ENCODE measurements around the gene LBHD1. TPM values are rescaled to one million over a fixed set of nuclear protein-coding genes. Genes with fewer than 3 reads are reported as not detected.
"Not testable (repeated sequence)": the region's sequence is repeated elsewhere in the genome, so short reads cannot be mapped to it uniquely, and the experiment has no call there.

Gene LBHD1
- total RNA-seq, 3 donors from 2014 or later: 17.0 to 22.2 (median 19.2) TPM

- ATAC-seq: no peak
- no peaks in the 10 kb centered on the region for H3K27me3 Mint-ChIP-seq (ENCODE audit: low read depth)
- peaks cover 16% of the 10 kb centered on the region for H3K36me3 Mint-ChIP-seq (ENCODE audit: insufficient read depth)
- H3K4me1 Mint-ChIP-seq (ENCODE audit: low read depth): peaks cover 49% of the 10 kb centered on the region
- H3K9me3 Mint-ChIP-seq: no peaks in the 10 kb centered on the region
- H3K4me3 Mint-ChIP-seq: peak overlapping the region; percentile 90
- DNase-seq: no peak
These were observed 34.8 kb upstream of the LBHD1 start for GRCh38 chr11:62706850-62707247.

- H3K36me3 Mint-ChIP-seq (ENCODE audit: insufficient read depth): peaks cover 16% of the 10 kb centered on the region
- peak overlapping the region; percentile 90 for H3K4me3 Mint-ChIP-seq
- H3K4me1 Mint-ChIP-seq (ENCODE audit: low read depth): peaks cover 49% of the 10 kb centered on the region
- H3K9me3 Mint-ChIP-seq: no peaks in the 10 kb centered on the region
- ATAC-seq (peak; percentile 77 to 78), DNase-seq (peak; percentile 95)
- H3K27me3 Mint-ChIP-seq (ENCODE audit: low read depth): no peaks in the 10 kb centered on the region
These were observed 34.1 kb upstream of the LBHD1 start for GRCh38 chr11:62705880-62706849.

- Mint-ChIP-seq H3K27me3 (ENCODE audit: low read depth) (no peaks in the 10 kb centered on the region), H3K36me3 (ENCODE audit: insufficient read depth) (peaks cover 11% of the 10 kb centered on the region), H3K4me1 (ENCODE audit: low read depth) (peaks cover 45% of the 10 kb centered on the region), H3K9me3 (no peaks in the 10 kb centered on the region), H3K4me3 (peak overlapping the region; percentile 90)
- no peak for ATAC-seq
- DNase-seq: no peak
These were observed 33.3 kb upstream of the LBHD1 start for GRCh38 chr11:62705413-62705812.

- H3K4me1 Mint-ChIP-seq (ENCODE audit: low read depth): peaks cover 32% of the 10 kb centered on the region
- not testable (repeated sequence) for DNase-seq; H3K9me3 Mint-ChIP-seq; H3K27me3 Mint-ChIP-seq (ENCODE audit: low read depth); ATAC-seq; H3K4me3 Mint-ChIP-seq; H3K36me3 Mint-ChIP-seq (ENCODE audit: insufficient read depth)
These were observed 31.9 kb upstream of the LBHD1 start for GRCh38 chr11:62703921-62704320.

DNA sequence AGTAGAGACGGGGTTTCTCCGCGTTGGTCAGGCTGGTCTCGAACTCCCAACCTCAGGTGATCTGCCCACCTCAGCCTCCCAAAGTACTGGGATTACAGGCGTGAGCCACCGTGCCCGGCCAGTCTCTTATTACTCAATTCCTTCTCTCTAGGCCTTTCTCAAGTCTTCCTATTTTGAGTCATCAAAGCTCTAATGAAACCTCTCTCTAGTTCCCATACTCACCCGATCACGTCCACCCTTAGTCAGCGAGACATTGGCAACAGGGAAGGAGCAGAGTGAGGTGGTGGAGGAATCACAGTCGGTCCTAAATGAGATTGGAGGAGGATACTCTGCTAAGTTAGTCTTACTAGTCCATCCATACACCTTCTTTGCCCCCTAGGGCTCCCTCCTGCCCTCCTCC, 30.2 kb upstream of the LBHD1 start:
- Mint-ChIP-seq H3K9me3 (no peaks in the 10 kb centered on the region), H3K4me3 (no peak overlapping the region), H3K36me3 (ENCODE audit: insufficient read depth) (peaks cover 5% of the 10 kb centered on the region), H3K27me3 (ENCODE audit: low read depth) (no peaks in the 10 kb centered on the region), H3K4me1 (ENCODE audit: low read depth) (peaks cover 20% of the 10 kb centered on the region)
- ATAC-seq (no peak), DNase-seq (no peak)

DNA sequence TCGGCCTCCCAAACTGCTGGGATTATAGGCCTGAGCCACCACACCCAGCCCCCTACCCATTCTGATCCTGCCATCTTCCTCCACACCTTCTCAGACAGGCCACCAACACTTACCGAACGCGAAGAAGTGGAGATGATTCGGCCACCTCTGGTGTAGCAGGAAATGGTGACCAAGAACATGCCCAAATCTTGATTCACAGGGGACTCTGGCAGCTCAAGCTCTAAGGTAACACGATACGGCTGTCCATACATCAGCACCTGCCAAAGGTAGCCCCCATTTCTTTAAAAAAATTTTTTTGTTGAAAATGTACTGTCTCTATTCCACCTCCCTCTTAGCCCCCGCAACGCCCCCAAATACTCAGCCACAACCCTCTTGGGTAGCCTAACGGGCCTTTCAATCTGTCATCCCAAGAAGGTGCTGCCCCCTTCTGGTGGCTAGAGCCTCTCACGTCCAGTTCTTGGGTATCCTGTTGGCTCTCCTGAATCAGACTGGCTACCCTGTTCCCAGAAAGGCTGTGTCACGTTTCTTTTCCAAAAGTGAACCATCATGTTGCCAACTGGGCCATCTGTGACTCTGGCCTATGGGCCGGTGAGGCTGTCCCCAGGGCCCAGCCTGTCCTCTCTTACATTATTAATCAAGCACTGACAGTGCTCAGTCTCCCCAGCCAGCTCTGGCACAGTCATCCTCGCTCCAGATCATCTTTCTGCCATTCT, 22.5 kb upstream of the LBHD1 start:
- ATAC-seq: peak; percentile 93 to 96
- peak; percentile 75 for DNase-seq
- no peaks in the 10 kb centered on the region for H3K27me3 Mint-ChIP-seq (ENCODE audit: low read depth)
- no peak overlapping the region for H3K4me3 Mint-ChIP-seq
- H3K9me3 Mint-ChIP-seq: no peaks in the 10 kb centered on the region
- H3K36me3 Mint-ChIP-seq (ENCODE audit: insufficient read depth): peaks cover 20% of the 10 kb centered on the region
- H3K4me1 Mint-ChIP-seq (ENCODE audit: low read depth): peaks cover 6% of the 10 kb centered on the region

DNA sequence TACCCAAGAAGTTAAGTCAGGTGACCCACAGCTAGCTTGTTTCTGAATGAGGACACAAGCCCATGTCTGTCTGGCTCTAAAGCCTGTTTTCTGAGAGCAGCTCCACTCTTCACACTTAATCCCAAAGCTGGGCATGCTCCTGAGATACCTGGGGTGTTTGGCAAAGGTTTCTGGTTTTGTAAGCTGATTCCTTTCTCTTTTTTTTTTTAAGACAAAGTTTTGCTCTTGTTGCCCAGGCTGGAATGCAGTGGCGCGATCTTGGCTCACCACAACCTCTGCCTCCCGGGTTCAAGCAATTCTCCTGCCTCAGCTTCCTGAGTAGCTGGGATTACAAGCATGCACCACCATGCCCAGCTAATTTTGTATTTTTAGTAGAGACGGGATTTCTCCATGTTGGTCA, 21.6 kb upstream of the LBHD1 start:
- not testable (repeated sequence) for H3K27me3 Mint-ChIP-seq (ENCODE audit: low read depth); H3K4me1 Mint-ChIP-seq (ENCODE audit: low read depth); ATAC-seq; H3K9me3 Mint-ChIP-seq; H3K4me3 Mint-ChIP-seq; DNase-seq
- H3K36me3 Mint-ChIP-seq (ENCODE audit: insufficient read depth): peaks cover 20% of the 10 kb centered on the region

DNA sequence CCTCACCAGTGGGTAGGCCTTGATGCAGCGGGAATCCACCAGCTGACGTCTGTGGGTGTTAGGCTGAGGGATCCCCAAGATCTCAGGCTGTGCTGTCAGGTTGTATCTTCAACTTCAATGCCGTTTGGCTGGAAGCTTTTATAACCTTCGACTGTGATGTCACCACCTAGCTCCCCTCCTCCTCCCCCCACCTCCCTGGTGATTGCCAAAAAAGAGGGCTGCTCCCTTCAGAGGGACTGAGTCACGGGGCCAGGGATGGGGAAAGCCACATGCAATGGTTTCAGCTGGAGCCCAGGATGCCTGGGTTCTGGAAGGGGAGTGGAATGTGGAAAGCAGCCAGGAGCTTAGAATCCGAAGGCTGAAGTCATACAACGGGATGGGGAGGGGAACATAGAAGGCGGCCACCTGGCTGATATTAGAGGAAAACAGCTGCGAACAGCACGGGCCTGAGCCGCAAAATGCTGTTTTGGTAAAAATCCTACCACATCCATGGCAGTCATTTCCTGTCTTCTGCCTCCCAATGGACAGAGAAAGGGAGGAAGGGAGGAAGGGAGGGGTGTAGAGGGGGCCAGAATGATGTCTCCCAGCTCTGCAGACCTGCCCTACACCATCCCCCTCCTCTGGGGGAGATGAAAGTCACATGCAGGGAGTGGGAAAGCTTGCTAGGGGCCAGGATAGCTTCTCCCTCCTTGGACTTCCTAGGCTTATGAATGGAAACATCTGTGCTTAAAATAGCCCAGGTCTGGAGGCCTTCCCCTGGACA, 17.5 kb upstream of the LBHD1 start, which contains the start of gene LRRN4CL:
LRRN4CL (minus strand) TSS at position 110 of the 763 bp plus-strand sequence. CDS start 1,022 bp downstream, outside the sequence.
- no peaks in the 10 kb centered on the region for H3K9me3 Mint-ChIP-seq
- no peak for ATAC-seq
- peaks cover 1% of the 10 kb centered on the region for H3K4me1 Mint-ChIP-seq (ENCODE audit: low read depth)
- no peak within 1 kb of the TSS for H3K4me3 Mint-ChIP-seq
- DNase-seq: no peak
- H3K36me3 Mint-ChIP-seq (ENCODE audit: insufficient read depth): peaks cover 16% of the 10 kb centered on the region
- H3K27me3 Mint-ChIP-seq (ENCODE audit: low read depth): peaks cover 4% of the 10 kb centered on the region

DNA sequence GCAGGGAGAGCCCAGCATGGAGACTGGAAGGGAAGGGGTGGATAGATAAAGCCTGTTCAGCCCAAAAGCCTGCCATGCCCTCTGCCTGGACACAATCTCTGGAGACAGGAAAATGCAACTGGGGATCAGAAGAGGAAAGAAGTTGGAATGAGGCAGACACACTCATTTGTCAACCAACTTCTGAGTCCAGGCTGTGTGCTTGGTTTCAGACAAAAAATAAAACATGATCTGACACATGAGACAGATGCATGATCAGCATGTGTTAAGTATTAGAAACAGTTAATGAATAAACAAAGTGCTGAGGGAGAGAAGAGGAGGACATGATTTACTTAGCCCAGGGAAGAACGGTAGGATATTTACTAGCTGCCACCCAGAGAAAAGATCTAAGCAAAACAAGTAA, 16.4 kb upstream of the LBHD1 start:
- Mint-ChIP-seq H3K36me3 (ENCODE audit: insufficient read depth) (peaks cover 16% of the 10 kb centered on the region), H3K4me3 (no peak overlapping the region), H3K9me3 (no peaks in the 10 kb centered on the region), H3K4me1 (ENCODE audit: low read depth) (no peaks in the 10 kb centered on the region), H3K27me3 (ENCODE audit: low read depth) (peaks cover 4% of the 10 kb centered on the region)
- ATAC-seq (no peak), DNase-seq (no peak)

- no peaks in the 10 kb centered on the region for H3K4me1 Mint-ChIP-seq (ENCODE audit: low read depth)
- no peak overlapping the region for H3K4me3 Mint-ChIP-seq
- H3K36me3 Mint-ChIP-seq (ENCODE audit: insufficient read depth): peaks cover 14% of the 10 kb centered on the region
- ATAC-seq: peak in 1 of 2 donors; percentile 37
- H3K27me3 Mint-ChIP-seq (ENCODE audit: low read depth): peaks cover 4% of the 10 kb centered on the region
- DNase-seq: no peak
- no peaks in the 10 kb centered on the region for H3K9me3 Mint-ChIP-seq
These were observed 15.7 kb upstream of the LBHD1 start for GRCh38 chr11:62687508-62688396.

DNA sequence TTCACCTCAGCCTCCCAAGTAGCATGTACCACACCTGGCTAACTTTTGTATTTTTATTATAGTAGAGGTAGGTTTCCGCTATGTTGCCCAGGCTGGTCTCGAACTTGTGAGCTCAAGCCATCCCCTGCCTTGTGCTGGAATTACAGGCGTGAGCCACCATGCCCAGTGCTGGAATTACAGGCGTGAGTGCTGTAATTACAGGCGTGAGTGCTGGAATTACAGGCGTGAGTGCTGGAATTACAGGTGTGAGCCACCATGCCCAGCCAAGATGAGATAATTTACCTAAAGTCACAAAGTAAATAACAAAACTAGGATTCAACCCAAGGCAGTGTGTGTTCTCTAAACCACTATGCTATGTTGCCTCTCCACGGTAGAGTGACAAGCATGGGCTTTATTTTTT, 10.5 kb upstream of the LBHD1 start:
- Mint-ChIP-seq H3K36me3 (ENCODE audit: insufficient read depth) (peaks cover 8% of the 10 kb centered on the region), H3K4me3 (no peak overlapping the region)
- no peak for DNase-seq

DNA sequence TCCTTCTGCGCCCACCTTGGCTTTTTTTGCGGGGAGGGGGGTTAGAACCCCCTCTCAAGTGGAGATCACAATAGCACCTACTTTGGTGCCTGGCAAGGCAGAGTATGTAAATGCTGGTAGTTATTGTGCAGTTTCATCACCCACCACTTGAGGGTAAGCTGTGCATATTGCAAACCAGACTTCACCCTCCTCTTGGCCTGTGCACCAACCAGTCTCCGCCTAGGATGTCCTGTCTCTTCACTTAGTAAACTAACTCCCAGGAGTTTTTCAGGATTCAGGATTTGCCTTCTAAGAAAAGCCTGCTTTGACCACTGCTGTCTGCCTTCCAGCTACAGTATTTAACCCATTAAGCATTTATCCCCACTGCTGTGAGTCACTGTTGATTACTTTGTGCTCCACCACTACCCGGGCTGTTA, 8.8 kb upstream of the LBHD1 start:
- ATAC-seq (peak; percentile 64 to 70), DNase-seq (no peak)
- Mint-ChIP-seq H3K4me3 (peak overlapping the region; percentile 64), H3K27me3 (ENCODE audit: low read depth) (no peaks in the 10 kb centered on the region), H3K9me3 (no peaks in the 10 kb centered on the region), H3K4me1 (ENCODE audit: low read depth) (peaks cover 25% of the 10 kb centered on the region), H3K36me3 (ENCODE audit: insufficient read depth) (peaks cover 11% of the 10 kb centered on the region)

More for the DNA sequence above, 10.5 kb upstream of the LBHD1 start:
- no peak for ATAC-seq
- Mint-ChIP-seq H3K4me1 (ENCODE audit: low read depth) (peaks cover 17% of the 10 kb centered on the region), H3K27me3 (ENCODE audit: low read depth) (no peaks in the 10 kb centered on the region), H3K9me3 (no peaks in the 10 kb centered on the region)

All from activated T-cell treated with anti-CD3 and anti-CD28 coated beads, Interleukin-2, amount 50 U/mL, for 4 hours (primary cell).